Kidney capillary endothelial cell (primary cell): ENCODE measurements around the gene PODNL1.
A peak's percentile ranks its signal among the peaks of the same experiment; 100 is the strongest.

Source experiments
- DNase-seq: peaks from one replicate; pipeline ENCODE4 v3.0.0-alpha.2; 2018; ENCODE audit warnings: low spot score

PODNL1 gene

GRCh38 chr19:13956365-13956744 is 18.1 kb upstream of the PODNL1 start:
- DNase-seq: no peak

- no peak for DNase-seq
These were observed 17.6 kb upstream of the PODNL1 start for GRCh38 chr19:13955662-13956364.

GRCh38 chr19:13954185-13954584 is 16.0 kb upstream of the PODNL1 start:
- DNase-seq: no peak

GRCh38 chr19:13952931-13953531 is 14.8 kb upstream of the PODNL1 start:
- DNase-seq: peak; percentile 36

- peak; percentile 100 for DNase-seq
These were observed 14.1 kb upstream of the PODNL1 start, which contains the start of gene DCAF15 for GRCh38 chr19:13952154-13952930. DCAF15 (plus strand) TSS chr19:13952509; CDS start chr19:13952513, 4 bp downstream.

- no peak for DNase-seq
These were observed 13.6 kb upstream of the PODNL1 start for GRCh38 chr19:13951799-13952153.

- no peak for DNase-seq
These were observed 12.8 kb upstream of the PODNL1 start for GRCh38 chr19:13951043-13951442.

- no peak for DNase-seq
These were observed 8.2 kb upstream of the PODNL1 start for GRCh38 chr19:13946414-13946813.

- no peak for DNase-seq
These were observed 3.9 kb upstream of the PODNL1 start for GRCh38 chr19:13942023-13942684.

GRCh38 chr19:13937479-13938300 is 527 bp downstream of the PODNL1 start:
- no peak for DNase-seq

- no peak for DNase-seq
These were observed 2.3 kb downstream of the PODNL1 start for GRCh38 chr19:13935765-13936510.

GRCh38 chr19:13934785-13935109 is 3.5 kb downstream of the PODNL1 start:
- no peak for DNase-seq

GRCh38 chr19:13932911-13933393 is 5.3 kb downstream of the PODNL1 start:
- DNase-seq: no peak

GRCh38 chr19:13932149-13932637 is 6.0 kb downstream of the PODNL1 start:
- DNase-seq: no peak

- no peak for DNase-seq
These were observed 6.6 kb downstream of the PODNL1 start for GRCh38 chr19:13931391-13932148.

- DNase-seq: no peak
These were observed 7.8 kb downstream of the PODNL1 start for GRCh38 chr19:13930402-13930801.

GRCh38 chr19:13929956-13930355 is 8.3 kb downstream of the PODNL1 start:
- no peak for DNase-seq

- DNase-seq: no peak
These were observed 8.9 kb downstream of the PODNL1 start for GRCh38 chr19:13929340-13929739.

GRCh38 chr19:13926715-13927114 is 11.5 kb downstream of the PODNL1 start:
- no peak for DNase-seq

GRCh38 chr19:13926010-13926409 is 12.2 kb downstream of the PODNL1 start:
- no peak for DNase-seq
